ENCODE data around the gene ECM2.

- TF ChIP-seq, protein P1, sequence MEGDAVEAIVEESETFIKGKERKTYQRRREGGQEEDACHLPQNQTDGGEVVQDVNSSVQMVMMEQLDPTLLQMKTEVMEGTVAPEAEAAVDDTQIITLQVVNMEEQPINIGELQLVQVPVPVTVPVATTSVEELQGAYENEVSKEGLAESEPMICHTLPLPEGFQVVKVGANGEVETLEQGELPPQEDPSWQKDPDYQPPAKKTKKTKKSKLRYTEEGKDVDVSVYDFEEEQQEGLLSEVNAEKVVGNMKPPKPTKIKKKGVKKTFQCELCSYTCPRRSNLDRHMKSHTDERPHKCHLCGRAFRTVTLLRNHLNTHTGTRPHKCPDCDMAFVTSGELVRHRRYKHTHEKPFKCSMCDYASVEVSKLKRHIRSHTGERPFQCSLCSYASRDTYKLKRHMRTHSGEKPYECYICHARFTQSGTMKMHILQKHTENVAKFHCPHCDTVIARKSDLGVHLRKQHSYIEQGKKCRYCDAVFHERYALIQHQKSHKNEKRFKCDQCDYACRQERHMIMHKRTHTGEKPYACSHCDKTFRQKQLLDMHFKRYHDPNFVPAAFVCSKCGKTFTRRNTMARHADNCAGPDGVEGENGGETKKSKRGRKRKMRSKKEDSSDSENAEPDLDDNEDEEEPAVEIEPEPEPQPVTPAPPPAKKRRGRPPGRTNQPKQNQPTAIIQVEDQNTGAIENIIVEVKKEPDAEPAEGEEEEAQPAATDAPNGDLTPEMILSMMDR (IDR thresholded peaks at IDR 0.05 in 2 of 3, conservative IDR thresholded peaks at IDR 0.05 in 1 of 3; ENCODE audit: borderline replicate concordance in 1 of 3, insufficient read depth in 1 of 3, low read depth in 2 of 3, low read length in 2 of 3) = no peak
- no peak for TF ChIP-seq RAD21 (IDR thresholded peaks at IDR 0.05; ENCODE audit: low read depth)
Observed at GRCh38 chr9:92538541-92538940, 2.8 kb upstream of the ECM2 start.

Measured in HCT116 (cell line).